HG02840 (cell line): ENCODE measurements around the gene AGFG2.
A peak's percentile ranks its signal among the peaks of the same experiment; 100 is the strongest.
"Not testable (repeated sequence)": the region's sequence is repeated elsewhere in the genome, so short reads cannot be mapped to it uniquely, and the experiment has no call there.

Experiments used
- ATAC-seq: cut with Tn5 transposase; IDR thresholded peaks from one replicate; pipeline ENCODE4 v1.9.1; 2021; ENCODE audit warnings: mild to moderate bottlenecking, moderate library complexity, moderate number of reproducible peaks; ENCODE audit not compliant: unreplicated experiment, low FRiP score

The AGFG2 gene

GRCh38 chr7:100538654-100539435 is at the start of gene AGFG2:
TSS of gene AGFG2 (plus strand) at chr7:100539203. CDS start at chr7:100539347, 144 bp downstream.
- ATAC-seq, result peak; percentile 93

GRCh38 chr7:100489824-100490223 is 49.2 kb upstream of the AGFG2 start:
- ATAC-seq, result no peak

- ATAC-seq, result no peak
These were observed 48.4 kb upstream of the AGFG2 start for GRCh38 chr7:100490483-100491191.

GRCh38 chr7:100491192-100491578 is 47.8 kb upstream of the AGFG2 start:
- no peak for ATAC-seq

GRCh38 chr7:100492738-100493475 is 46.1 kb upstream of the AGFG2 start:
- ATAC-seq, result no peak

- ATAC-seq, result no peak
These were observed 45.3 kb upstream of the AGFG2 start for GRCh38 chr7:100493476-100494264.

GRCh38 chr7:100496509-100496908 is 42.5 kb upstream of the AGFG2 start:
- no peak for ATAC-seq

- ATAC-seq, result not testable (repeated sequence)
These were observed 38.3 kb upstream of the AGFG2 start for GRCh38 chr7:100500743-100501142.

- ATAC-seq, result not testable (repeated sequence)
These were observed 35.0 kb upstream of the AGFG2 start for GRCh38 chr7:100504031-100504430.

GRCh38 chr7:100504887-100505611 is 34.0 kb upstream of the AGFG2 start:
- ATAC-seq, result no peak

GRCh38 chr7:100506356-100506923 is 32.6 kb upstream of the AGFG2 start:
- ATAC-seq, result no peak

- no peak for ATAC-seq
These were observed 29.8 kb upstream of the AGFG2 start for GRCh38 chr7:100509231-100509630.

- no peak for ATAC-seq
These were observed 28.4 kb upstream of the AGFG2 start for GRCh38 chr7:100510437-100511239.

GRCh38 chr7:100513212-100513810 is 25.7 kb upstream of the AGFG2 start:
- ATAC-seq, result no peak

- ATAC-seq, result no peak
These were observed 23.9 kb upstream of the AGFG2 start for GRCh38 chr7:100515072-100515532.

GRCh38 chr7:100516135-100516812 is 22.7 kb upstream of the AGFG2 start:
- ATAC-seq, result no peak

- no peak for ATAC-seq
These were observed 21.7 kb upstream of the AGFG2 start for GRCh38 chr7:100517305-100517704.
